CD1c-positive myeloid dendritic cell (primary cell): Measurements from ENCODE around the gene PATJ.
"Not testable (repeated sequence)": the region's sequence is repeated elsewhere in the genome, so short reads cannot be mapped to it uniquely, and the experiment has no call there.

Source experiments
- DNase-seq: peaks from one replicate; pipeline ENCODE4 v3.0.0-alpha.2; 2016; ENCODE audit errors: extremely low spot score

Gene PATJ

GRCh38 chr1:62092110-62092509, 349.8 kb downstream of the PATJ start:
- DNase-seq, result no peak

DNA sequence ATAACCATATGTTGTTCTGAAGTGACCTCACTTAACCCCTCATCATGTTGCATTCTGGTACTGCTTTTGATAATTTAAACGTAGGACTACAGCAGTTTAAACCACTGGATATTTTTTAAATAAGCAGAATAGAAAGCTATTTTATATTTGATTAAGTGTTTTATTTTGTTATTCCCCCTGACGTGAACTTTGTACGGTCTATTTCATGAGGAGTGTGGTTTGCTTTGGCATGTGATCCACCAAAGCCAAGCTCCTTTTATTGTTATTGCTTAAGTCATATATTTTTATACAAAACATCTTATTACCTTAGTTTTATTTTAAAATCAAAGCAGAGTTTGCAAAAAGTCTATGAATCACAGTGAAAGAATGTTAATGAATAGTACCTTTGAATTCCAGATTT, 351.0 kb downstream of the PATJ start:
- DNase-seq, result no peak

GRCh38 chr1:62097464-62097863, 355.2 kb downstream of the PATJ start:
- no peak for DNase-seq

- DNase-seq, result no peak
Observed at GRCh38 chr1:62100442-62100841, 358.2 kb downstream of the PATJ start.

DNA sequence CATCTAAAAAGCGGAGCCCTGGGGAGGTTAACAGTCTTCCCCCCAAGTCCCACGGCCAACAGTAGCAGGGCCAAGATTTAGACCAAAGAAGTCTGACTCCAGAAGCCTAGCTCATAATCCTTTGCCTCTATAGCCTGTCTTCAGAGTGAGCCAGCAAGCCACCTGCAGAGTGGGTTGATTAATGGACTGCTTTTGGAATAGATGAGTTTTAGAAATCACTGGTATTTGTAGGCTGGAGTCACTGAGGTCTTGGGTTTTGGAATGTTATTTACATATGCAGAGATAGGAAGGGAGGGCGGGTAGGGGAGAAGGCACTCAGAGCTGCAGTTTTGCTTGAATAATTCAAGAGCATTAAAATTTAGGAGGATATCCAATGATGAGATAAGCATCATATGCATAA, 361.6 kb downstream of the PATJ start:
- no peak for DNase-seq

GRCh38 chr1:62107923-62108322, 365.6 kb downstream of the PATJ start:
- DNase-seq, result no peak

GRCh38 chr1:62109124-62109523, 366.8 kb downstream of the PATJ start:
- DNase-seq, result no peak

DNA sequence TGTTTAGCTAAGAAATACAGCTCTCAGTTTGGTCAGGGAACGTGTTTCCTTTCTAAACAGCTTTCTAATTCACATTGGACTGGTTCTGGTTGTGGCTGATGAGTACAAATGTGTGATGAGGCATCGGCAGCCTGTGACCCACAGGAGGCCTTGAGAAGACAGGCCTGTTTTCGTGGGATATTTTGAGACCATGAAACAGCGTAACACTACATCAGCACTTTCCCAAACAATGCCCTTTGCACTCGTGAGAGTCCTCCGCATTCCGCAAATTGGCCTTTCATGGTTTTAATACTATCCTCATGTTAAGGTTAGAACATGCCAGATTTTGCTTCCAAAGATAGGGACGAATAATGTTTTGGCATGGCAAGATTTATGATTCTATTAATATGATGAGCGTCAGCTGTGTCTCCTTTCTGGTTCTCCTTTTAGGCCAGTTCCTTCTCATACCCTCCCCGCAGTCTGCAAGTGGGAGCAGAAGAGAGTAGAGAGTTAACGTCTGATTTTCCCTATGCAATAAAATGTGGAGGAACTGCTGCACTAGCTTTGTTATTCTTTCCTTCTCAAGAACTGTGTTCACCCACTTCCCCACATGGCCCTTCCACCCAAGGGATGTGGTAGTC, 368.0 kb downstream of the PATJ start:
- DNase-seq, result no peak

GRCh38 chr1:62111084-62111483, 368.8 kb downstream of the PATJ start:
- no peak for DNase-seq

DNA sequence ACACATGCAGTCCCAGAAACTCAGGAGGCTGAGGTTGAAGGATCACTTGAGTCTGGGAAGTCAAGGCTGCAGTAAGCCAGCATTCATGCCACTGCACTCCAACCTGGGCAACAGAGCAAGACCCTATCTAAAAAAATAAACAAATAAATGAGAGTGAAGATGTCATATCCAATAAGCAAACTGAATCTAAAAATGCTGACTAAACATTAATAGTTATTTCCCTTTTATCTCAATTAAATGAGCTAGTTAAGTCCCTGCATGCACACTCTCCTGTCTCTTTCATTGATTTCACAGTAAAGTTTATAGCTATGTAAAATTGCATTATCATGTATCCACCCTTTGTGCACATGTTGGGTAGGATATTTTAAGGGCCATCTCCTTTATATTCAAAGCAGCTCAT, 371.2 kb downstream of the PATJ start:
- no peak for DNase-seq

GRCh38 chr1:62117018-62117750, 374.9 kb downstream of the PATJ start:
- DNase-seq, result no peak

DNA sequence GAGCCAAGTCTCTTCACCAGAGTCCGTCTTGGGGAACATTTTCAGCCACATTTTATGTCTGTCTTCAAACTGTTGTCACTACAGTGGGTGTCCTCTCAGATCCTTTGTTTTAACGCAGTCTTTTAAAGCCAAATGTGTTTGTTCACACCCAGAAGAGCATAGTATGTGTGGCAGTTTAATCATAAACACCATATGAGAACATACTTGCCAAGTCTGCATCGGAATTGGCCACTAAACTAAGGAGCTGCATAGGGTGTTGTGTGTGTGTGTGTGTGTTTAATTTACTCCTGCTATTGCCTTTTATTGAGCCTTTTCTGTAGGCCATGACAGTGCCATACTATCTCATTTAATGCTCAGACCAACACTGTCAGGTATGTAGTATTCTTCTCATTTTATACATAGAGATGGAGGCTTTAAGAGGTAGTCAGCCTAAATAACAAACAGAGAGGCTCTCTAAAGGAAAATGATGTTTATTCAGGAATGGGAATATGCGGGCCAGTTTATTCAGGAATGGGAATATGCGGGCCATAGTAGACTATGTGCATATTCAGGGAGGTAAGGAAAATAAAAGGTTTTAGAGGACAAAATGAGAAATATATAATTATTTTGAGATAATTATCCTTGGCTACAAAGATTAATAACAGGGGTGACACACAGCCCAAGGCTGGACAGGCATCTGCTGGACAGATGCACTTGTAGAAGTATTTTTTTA, 384.5 kb downstream of the PATJ start:
- DNase-seq, result no peak

DNA sequence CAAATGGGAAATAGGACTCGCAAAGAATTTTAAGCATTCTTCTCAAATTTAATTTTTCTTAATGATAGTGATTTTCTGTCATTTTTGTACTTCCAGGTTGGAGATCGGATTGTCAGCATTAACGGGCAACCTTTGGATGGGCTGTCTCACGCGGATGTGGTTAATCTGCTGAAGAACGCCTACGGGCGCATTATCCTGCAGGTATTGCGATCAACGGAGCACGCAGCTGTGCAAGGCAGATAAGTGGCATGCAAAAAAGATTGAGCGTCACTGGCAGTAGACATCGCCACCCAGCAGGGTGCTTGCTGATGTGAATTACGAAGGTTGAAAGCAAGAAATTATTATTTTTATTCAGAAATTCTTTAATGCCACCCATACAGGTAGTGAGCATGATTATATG, 386.5 kb downstream of the PATJ start:
- DNase-seq, result no peak

DNA sequence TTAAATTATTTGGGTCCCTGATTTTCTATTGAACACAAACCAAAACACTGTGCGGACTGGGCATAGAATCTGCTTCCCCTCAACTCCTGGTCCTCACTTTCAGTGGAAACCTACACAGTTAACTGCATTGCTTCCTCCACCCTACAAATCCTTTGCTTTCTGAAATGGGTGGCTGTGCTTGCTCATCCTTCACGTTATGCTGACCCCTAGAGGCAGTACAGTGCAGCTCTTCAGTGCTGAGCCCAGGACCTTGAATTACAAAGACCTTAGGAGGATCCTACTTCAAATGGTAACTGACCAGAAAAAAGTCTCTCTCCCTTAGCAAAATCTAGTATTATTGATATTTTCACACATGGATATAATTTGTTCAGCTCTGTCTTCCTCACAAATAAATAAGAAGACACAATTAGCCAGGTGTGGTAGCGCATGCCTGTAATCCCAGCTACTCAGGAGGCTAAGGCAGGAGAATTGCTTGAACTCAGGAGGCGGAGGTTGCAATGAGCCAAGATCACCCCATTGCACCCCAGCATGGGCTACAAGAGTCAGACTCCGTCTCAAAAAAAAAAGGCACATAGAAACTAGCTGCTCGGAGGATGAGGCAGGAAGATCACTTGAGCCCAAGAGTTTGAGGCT, 388.9 kb downstream of the PATJ start:
- no peak for DNase-seq

GRCh38 chr1:62138029-62138428, 395.7 kb downstream of the PATJ start:
- no peak for DNase-seq

GRCh38 chr1:62139410-62139809, 397.1 kb downstream of the PATJ start:
- DNase-seq, result no peak

DNA sequence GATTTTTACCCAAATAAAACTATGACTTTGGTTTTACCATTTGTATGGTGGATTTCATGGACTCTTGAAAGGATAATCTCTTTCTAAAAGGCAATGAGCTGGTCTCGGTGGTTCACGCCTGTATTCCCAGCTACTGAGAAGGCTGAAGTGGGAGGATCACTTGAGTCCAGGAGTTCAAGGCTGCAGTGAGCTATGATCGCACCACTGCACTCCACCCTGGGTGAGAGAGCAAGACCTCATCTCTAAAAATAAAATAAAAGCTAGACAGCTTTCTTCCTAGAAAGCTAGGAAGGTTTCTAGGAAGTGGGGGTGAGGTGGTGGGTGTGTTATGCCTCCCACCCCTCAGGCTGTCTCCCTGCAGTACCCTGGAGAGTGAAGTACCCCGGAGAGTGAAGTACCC, 398.4 kb downstream of the PATJ start:
- no peak for DNase-seq

GRCh38 chr1:62142496-62142895, 400.2 kb downstream of the PATJ start:
- DNase-seq, result no peak

DNA sequence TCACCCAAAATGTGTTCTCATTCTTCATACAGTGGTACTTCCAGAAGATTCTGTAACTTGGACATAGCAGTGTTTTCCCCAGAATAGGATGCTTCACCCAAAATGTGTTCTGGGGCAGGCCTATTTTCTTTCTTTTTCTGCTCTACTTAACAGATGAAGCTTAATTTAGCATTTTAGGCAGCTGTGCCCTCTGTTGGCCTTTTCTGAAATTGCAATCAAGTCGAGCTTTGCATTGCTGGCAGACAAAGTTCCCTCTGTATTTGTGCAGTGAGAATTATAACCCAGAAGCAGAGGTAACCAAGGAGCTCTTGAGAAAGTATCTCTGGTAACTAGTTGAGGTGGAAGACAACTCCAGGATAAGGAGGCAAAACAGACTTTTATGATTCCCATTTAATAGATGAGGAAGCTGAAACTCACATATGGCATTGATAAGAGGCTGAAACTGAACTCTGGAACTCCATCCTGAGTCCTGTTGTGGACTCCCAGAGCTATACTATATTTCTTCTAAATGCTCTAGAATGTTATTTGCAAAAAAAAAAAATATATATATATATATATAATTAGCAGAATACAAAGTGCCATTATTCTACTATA, 402.1 kb downstream of the PATJ start:
- DNase-seq, result peak; percentile 40

GRCh38 chr1:62159940-62160348, 417.7 kb downstream of the PATJ start:
- no peak for DNase-seq

- DNase-seq, result no peak
Observed at GRCh38 chr1:62161711-62162110, 419.4 kb downstream of the PATJ start.

DNA sequence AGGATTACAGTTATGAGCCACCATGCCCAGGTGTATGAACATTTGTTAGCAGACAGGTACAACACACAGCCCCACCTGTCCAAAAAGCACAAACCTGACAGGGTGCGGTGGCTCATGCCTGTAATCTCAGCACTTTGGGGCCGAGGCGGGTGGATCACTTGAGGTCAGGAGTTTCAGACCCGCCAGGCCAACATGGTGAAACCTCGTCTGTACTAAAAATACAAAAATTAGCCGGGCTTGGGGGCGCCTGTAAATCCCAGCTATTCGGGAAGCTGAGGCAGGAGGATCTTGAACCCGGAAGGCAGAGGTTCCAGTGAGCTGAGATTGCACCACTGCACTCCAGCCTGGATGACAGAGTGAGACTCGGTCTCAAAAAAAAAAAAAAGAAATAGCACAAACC, 428.1 kb downstream of the PATJ start:
- DNase-seq, result not testable (repeated sequence)
